Smooth muscle cell of the brain vasculature (primary cell): ENCODE data around the gene ARHGAP6.

Experiments used
- DNase-seq: peaks from one replicate; pipeline ENCODE4 v3.0.0-alpha.2; 2012; ENCODE audit warnings: low read depth, low spot score

Gene ARHGAP6, protein sequence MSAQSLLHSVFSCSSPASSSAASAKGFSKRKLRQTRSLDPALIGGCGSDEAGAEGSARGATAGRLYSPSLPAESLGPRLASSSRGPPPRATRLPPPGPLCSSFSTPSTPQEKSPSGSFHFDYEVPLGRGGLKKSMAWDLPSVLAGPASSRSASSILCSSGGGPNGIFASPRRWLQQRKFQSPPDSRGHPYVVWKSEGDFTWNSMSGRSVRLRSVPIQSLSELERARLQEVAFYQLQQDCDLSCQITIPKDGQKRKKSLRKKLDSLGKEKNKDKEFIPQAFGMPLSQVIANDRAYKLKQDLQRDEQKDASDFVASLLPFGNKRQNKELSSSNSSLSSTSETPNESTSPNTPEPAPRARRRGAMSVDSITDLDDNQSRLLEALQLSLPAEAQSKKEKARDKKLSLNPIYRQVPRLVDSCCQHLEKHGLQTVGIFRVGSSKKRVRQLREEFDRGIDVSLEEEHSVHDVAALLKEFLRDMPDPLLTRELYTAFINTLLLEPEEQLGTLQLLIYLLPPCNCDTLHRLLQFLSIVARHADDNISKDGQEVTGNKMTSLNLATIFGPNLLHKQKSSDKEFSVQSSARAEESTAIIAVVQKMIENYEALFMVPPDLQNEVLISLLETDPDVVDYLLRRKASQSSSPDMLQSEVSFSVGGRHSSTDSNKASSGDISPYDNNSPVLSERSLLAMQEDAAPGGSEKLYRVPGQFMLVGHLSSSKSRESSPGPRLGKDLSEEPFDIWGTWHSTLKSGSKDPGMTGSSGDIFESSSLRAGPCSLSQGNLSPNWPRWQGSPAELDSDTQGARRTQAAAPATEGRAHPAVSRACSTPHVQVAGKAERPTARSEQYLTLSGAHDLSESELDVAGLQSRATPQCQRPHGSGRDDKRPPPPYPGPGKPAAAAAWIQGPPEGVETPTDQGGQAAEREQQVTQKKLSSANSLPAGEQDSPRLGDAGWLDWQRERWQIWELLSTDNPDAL (N-terminal part only)

DNA sequence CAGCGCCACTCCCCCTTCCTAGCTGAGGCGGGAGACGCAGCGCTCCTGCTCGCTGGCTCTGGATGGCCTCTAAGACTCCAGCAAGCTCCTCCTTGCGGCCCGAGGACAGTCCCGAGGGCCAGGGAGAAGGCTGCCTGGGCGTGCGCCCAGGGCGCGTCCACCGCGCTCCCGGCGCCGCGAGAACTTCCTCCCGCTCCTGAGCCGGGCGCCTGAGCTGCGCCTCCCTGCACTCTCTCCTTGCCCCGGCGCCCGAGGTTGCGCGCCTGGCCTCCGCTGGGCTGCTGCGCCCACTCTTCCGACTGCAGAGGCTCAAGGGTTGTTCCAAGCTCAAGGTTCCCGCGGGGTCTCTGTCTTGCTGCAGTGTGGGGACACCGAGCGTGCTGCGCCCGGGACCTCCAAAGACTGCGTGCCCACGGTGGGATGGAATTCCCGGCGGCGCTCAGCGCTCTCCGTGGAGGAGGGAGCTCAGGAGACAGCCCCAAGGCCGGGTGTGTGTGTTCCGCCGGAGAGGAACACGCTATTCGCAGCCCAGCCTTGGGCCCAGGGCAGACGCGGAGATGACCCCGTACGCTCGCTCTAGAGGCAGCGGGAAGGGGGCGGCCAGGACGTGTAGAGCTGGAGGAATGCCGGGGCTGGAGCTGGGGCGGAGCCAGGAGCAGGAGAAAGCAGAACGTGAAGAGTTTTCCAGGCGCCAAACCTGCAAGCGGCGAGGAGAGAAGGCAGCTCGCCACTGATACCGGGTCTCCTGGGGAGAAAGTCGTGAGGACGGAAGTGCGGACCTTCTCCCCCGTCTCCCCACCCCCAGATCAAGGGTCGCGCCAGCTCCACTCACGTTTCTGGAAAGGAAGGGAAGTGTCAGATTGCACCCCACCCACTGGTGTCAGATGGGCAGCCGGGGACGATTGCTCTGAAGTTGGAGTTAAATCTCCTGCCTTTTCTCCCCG is at the start of gene ARHGAP6:
ARHGAP6 (minus strand) TSS at position 753 of the 944 bp plus-strand sequence. CDS start 1,092 bp downstream, outside the sequence.
- DNase-seq, result no peak

DNA sequence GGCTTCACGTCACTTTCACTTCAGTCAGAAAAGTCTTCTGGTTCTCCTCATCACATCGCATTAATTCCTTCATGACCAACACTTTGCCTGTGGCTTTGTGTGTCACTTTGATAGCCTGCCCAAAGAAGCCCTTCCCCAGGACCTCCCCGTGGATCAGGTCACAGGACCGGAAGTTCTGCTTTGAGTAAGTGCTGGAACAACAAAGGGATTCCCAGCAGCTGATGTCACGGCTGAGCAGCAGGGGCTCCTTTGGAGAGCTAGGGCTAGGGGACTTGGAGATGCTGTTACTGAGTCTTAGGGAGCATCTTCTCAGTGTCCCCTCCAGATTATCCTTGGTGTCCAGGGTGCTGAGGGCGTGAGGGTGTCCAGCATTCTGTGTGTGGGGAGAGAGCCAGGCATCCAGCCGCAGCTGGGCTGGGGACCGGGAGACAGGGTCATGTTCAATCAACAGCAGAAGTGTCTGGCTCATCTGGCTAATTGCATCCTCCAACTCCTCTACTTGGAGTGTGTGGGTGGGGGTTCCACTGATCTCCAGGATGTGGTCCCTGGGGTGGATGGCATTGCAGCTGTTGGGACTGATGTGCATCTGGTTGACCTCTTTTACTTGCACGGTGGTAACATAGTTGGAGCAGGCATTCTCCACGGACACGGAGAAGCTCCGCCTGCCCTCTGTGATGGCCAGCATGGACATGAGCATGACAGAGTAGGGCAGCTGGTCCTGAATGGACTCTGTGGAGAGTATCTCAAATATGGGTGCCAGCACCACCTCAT is 39.2 kb upstream of the ARHGAP6 start:
- peak; percentile 6 for DNase-seq

DNA sequence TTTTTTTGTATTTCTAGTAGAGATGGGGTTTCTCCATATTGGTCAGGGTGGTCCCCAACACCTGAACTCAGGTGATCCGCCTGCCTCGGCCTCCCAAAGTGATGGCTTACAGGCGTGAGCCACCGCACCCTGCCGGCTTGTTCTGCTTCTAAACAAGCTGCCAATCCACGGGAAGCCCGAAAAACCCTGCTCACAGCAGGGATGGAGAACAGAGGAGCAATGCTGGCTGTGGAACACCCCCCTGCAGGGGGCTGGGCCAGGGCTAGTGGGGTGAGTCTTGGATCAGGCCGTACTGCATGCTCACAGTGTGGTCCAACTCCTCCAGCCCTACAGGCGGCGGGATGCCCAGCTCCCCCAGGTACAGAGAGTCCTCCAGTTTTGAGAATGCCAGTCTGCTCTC is 38.1 kb upstream of the ARHGAP6 start:
- no peak for DNase-seq

DNA sequence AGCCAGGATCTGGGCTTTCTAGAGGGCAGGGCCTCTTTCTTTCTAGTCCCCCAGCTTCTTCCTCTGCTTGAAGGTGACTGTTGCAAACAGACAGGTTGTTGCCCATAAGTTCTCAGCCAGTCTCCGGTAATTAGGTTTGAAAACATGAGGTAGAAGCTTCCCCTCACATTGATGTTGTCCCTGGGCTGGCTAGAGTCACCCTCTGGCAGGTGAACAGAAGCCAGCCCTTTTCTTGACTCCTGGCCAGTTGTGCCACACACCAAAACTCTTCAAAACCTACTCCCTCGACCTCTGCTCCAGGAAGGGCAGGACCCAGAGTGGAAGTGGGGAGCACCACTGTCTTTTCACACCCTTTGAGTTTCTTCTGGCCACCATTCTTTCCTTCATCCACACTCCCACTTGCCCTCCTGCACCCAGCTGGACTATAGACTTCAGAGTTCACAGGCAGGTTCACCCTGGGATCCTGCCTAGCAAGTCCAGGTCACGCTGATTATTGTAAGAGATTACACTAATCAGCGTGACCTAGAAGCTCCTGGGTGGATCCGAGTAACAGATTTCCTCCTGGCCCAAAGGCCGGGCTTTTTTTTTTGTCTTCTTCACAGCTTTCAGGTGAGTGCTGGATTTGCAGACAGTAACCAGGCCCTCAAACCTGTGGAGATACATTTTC is 37.4 kb upstream of the ARHGAP6 start:
- DNase-seq, result no peak

DNA sequence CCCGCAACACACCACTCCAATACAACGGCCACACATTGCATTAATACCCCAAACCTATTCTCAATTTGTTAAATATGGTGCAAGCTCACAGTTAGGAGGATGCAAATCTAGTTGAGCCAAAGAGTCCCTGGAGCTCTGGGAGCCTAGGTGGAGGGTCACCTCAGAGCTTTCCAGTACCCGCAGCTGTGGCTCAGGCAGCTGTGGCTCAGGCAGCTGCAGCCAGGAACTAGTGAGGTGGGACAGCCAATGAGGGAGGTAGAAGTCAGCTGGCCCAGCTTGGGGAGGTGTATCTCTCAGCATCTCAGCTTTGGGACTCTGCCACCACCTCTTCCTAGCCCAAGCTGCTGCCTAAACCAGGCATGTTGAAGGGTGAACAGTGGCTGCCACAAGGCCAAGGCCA is 36.7 kb upstream of the ARHGAP6 start:
- DNase-seq, result no peak

DNA sequence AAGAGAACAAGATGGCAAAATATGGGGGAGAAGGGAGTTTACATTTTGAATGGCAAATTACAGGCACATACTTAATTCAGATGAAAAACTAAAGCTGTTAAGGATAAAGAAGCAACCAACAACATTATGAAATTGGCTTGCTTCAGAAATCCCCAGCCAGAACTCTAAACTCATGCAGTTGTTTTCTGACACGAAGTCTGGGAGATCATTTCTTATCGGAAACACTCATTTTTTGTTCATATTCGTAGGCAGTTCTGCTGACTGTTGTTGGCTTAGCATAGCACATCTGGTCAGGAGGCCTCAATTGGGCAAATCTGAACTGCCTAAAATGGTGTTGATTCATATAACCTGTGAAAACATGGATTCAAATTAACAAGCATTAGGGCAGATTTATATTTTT is 33.0 kb upstream of the ARHGAP6 start:
- no peak for DNase-seq

DNA sequence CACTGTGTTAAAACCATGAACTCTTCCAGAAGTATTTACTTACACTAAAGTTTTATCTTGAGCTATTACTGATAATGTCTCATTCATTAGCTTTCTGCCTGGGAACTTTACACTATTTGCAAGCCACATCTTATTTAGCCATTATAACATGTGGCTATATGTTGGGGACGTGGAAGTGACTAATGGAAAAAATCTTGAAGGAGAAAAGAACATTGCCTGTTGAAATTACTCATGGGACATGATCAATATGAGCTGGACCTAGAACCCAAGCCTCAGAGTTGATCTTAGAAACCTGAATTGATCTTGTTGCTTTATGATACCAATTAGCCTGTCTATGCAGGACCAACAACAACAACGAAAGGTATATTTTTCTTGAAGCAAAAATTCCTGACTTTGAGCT is 22.5 kb upstream of the ARHGAP6 start:
- DNase-seq, result no peak

DNA sequence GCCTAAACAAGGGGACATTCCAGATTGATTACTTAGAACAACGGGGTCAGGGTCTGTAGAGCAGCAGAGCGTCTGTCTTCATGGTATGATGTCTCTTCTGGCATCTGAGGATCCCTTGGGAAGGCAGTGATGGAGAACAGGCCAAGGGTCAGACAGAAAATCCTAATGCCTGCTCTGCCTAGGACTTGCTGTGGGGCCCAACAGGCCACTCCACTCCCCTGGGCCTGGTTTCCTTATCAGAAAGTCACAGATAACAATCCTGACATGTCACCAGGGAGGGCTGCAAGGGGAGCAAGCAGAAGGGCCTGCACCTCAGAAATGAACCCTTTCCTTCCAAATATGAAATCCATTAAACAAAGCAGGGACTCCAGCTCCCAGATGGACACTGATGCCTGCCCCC is 21.4 kb upstream of the ARHGAP6 start:
- no peak for DNase-seq

DNA sequence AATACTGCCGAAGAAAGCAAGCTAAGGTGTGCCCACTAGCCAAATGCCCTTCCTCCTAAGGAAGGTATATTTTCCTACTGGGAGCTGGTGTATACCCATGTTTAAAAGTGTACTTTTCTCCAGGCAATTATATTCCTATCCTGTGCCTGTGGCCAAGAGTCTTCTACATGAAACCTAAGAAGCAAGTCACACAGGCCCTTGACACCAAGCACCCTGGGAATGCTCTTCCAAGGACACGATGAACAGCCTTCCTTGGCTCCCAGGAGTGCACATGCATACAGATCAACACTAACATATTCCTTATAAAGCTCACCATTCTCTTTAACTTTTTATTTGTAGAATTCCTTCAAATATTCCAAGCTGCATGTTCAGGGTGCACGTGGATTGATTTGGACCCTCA is 17.3 kb upstream of the ARHGAP6 start:
- DNase-seq, result no peak

DNA sequence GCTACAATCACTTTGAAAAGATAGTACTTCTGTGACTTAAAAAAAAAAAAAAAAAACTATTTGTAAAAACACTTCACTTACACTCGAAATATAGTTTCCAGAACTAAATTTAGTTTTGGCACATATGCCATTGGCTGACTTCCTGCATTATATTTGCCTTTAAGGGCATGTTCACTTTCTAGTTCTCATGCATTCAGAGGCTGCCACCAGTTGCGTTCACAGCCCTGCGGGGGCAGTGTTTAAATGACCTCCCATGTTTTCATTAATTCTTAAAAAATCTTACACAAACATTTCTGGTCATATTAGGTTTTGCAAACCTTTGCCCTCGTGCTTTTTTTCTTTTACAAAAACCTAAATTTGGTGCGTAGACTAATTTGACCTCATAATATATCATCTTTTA is 12.4 kb upstream of the ARHGAP6 start:
- DNase-seq, result no peak

DNA sequence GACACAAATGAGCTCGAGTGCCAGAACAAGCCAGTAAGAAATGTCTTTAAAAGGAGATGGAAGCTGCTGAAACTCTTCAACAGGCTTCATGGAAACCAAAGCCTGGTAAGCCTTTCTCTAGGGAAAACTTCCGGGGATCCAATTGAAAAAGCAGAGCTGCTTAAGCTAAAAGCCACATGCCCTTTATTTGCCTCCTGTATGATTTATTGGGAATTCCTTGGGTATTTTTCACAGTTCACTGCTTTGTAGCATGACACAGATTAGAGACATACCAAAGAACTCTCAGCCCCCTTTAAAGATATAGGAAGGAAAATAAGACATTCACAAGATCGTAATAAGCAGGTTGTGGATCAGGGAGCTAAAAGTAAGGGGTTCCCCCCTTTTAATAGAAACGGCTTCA is 6.5 kb upstream of the ARHGAP6 start:
- DNase-seq, result no peak

DNA sequence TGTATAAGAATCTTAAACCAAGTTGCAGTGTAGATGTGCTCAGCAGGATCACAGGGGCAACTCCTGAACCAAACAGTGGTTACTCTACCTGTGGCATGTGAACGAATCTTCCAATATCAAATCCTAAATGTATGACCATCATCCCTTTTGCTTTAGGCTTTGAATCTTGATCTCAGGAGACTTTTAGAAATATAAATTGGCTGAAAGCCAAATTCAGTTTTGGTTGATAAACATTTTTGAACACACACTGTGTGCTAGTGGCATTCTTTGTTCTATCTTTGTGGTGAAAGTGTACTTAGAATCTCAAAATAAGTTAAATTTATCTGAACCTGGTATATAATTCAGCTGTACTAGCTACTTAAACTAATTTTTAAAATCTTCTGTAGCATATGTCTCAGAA is 4.6 kb upstream of the ARHGAP6 start:
- DNase-seq, result no peak

DNA sequence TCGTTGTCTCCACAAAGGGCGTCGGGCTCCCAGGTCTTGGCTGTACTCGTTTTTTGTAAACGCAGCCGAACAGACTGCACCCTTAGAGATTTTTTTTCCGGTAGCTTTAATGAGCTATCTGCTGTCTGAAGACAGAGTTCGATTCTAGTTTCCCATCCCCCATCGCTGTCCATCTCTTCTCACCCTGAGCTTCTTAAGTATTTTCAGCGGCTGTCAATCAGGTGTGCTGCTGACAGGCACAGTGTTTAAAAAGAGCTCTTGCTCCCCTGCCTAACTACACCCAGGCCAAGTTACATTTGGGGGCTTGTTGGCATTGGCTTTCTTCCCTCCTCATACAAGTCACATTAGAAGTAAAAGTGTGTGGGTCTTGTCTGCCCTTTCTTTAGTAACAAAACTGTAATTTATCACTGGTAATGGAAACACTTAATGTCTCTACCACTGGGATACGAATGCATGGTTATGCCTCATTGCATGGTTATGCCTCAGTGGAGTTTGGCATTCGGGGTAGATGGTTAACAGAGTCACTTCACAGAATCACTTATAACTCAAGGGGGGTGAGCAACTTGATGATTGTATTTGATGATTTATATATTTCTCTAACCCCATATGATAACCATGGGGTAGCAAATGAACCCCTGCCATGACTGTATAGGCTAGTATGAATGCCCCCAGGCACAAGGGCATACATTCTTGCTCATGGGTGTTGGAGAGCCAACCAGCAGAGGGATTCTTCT is 1.4 kb upstream of the ARHGAP6 start:
- no peak for DNase-seq

DNA sequence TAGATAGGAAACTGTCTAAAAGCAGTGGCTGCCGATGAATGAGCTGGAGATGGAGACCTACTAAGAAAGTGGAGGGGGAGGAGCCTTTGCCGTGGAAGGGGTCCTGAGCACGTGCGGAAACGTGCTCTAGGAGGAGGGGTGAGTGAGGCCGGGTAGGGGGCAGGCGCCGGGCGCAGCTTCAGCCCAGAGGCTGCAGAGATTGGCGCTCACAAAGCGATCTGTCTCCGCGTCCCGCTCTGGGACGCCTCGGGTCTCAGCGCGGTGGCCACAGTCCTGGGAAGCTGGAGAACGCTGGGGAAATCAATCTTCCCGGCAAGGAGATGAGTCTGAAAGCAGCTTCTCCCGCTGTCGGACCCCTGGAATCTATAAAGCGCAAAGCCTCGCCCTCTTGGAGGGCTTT is 444 bp upstream of the ARHGAP6 start:
- no peak for DNase-seq

DNA sequence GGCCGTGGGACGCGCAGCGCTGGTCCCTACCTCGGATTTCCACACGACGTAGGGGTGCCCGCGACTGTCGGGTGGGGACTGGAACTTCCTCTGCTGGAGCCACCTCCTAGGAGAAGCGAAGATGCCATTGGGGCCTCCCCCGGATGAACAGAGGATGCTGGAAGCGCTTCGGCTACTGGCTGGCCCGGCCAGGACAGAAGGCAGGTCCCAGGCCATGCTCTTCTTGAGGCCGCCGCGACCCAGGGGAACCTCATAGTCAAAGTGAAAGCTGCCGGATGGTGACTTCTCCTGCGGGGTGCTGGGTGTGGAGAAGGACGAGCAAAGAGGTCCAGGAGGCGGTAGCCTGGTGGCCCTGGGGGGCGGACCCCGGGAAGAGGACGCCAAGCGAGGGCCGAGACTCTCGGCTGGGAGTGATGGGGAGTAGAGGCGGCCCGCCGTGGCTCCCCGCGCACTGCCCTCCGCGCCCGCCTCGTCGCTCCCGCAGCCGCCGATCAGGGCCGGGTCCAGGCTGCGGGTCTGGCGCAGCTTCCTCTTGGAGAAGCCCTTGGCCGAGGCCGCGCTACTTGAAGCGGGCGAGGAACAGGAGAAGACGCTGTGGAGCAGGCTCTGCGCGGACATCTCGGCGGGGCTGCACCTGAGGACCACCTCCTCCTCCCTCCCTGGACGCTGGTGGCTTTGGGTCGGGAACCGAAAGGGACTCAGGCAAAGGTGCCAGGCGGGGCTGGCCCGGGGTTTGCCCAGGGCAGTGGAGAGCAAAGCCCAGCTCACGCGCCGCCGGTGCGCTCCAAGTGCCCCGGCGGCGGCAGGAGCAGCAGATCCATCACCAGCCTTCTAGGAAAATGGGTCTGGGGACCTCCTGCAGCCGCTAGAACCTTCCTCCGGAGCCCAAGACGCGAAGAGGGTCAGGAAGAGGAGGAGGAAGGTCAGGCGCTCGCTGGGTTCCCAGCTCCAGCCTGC is 1.2 kb downstream of the ARHGAP6 start:
- no peak for DNase-seq

DNA sequence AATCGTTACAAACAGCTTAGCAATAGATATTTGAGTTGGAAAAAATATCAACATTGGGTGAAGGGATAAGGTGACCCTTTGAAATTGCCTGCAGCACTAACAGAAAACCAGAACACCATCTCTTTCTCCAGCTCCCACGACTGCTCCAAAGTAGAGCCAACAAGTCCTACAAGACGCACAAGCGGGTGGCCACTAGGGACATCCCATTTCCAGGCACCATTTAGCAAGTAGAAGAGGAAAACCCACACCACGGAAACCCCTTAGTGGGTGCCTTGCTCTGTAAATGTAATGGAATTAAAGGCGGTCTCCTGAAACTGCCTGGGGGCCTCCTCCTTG is 1.9 kb downstream of the ARHGAP6 start:
- DNase-seq, result no peak

DNA sequence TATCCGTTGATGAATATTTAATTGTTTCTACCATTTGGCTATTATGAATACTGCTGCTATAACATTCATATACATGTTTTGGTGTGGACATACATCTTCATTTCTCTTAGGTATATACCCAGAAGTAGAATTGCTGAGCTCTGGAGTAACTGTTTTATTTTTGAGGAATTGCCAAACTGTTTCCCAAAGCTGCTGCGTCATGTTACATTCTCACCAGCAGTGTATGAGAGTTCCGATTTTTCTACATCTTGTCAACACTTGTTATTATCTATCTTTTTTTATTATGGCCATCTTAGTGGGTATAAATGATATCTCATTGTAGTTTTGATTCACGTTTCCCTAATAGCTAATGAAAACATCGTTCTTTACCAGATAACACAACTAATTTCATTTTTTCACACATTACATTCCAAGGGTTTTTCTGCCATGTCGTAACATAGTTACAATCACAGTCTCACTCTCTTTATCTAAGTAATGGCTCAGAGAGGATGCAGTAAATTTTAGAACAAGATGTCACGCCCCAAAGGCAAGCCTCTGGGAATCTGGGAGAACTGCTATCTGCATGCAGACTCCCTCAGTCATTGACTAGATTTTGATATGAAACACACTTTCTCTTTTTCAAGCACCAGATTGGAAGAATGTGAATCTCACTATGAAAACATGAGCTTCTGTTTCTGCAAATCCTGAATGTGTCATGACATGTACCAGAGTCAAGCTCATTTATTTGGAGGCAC is 10.3 kb downstream of the ARHGAP6 start:
- DNase-seq, result no peak
